Measurements from ENCODE around the gene ABL2. TPM values are rescaled to one million over a fixed set of nuclear protein-coding genes. Genes with fewer than 3 reads are reported as not detected.

Gene ABL2
- total RNA-seq, 1 donor from 2014 or later = 35.8 TPM

- TF ChIP-seq CTCF (IDR thresholded peaks at IDR 0.05; ENCODE audit: insufficient read depth, low read length, severe bottlenecking) = no peak
- FAIRE-seq = no peak
Observed at GRCh38 chr1:179077396-179077795, 152.1 kb downstream of the ABL2 start.

GRCh38 chr1:179066471-179066870, 163.0 kb downstream of the ABL2 start:
- DNase-seq (ENCODE audit: low read depth) (no peak), FAIRE-seq (no peak)
- Histone ChIP-seq H3K36me3 (ENCODE audit: control insufficient read depth, insufficient read depth, low read length) (peaks cover 13% of the 10 kb centered on the region), H3K27me3 (ENCODE audit: control insufficient read depth, insufficient read depth, low read length) (no peaks in the 10 kb centered on the region), H3K4me3 (ENCODE audit: low read depth, low read length) (no peak overlapping the region)
- no peak for TF ChIP-seq CTCF (IDR thresholded peaks at IDR 0.05; ENCODE audit: insufficient read depth, low read length, severe bottlenecking)

More at GRCh38 chr1:179077396-179077795, 152.1 kb downstream of the ABL2 start:
- DNase-seq (ENCODE audit: low read depth) = no peak
- Histone ChIP-seq H3K4me3 (ENCODE audit: low read depth, low read length) (no peak overlapping the region), H3K36me3 (ENCODE audit: control insufficient read depth, insufficient read depth, low read length) (no peaks in the 10 kb centered on the region), H3K27me3 (ENCODE audit: control insufficient read depth, insufficient read depth, low read length) (no peaks in the 10 kb centered on the region)

GRCh38 chr1:179061360-179062282, 167.9 kb downstream of the ABL2 start:
- no peak overlapping the region for H3K4me3 ChIP-seq (ENCODE audit: low read depth, low read length)
- H3K27me3 ChIP-seq (ENCODE audit: control insufficient read depth, insufficient read depth, low read length) = no peaks in the 10 kb centered on the region
- peaks cover 9% of the 10 kb centered on the region for H3K36me3 ChIP-seq (ENCODE audit: control insufficient read depth, insufficient read depth, low read length)
- FAIRE-seq (no peak), DNase-seq (ENCODE audit: low read depth) (no peak)
- TF ChIP-seq CTCF (IDR thresholded peaks at IDR 0.05; ENCODE audit: insufficient read depth, low read length, severe bottlenecking) = no peak

- DNase-seq (ENCODE audit: low read depth) = no peak
Observed at GRCh38 chr1:179058487-179059483, 170.7 kb downstream of the ABL2 start.

GRCh38 chr1:179055937-179056336, 173.5 kb downstream of the ABL2 start:
- TF ChIP-seq CTCF (IDR thresholded peaks at IDR 0.05; ENCODE audit: insufficient read depth, low read length, severe bottlenecking) = no peak
- no peak overlapping the region for H3K4me3 ChIP-seq (ENCODE audit: low read depth, low read length)
- DNase-seq (ENCODE audit: low read depth) (no peak), FAIRE-seq (no peak)
- H3K36me3 ChIP-seq (ENCODE audit: control insufficient read depth, insufficient read depth, low read length) = no peaks in the 10 kb centered on the region
- H3K27me3 ChIP-seq (ENCODE audit: control insufficient read depth, insufficient read depth, low read length) = no peaks in the 10 kb centered on the region

More at GRCh38 chr1:179058487-179059483, 170.7 kb downstream of the ABL2 start:
- TF ChIP-seq CTCF (IDR thresholded peaks at IDR 0.05; ENCODE audit: insufficient read depth, low read length, severe bottlenecking) = no peak
- no peak for FAIRE-seq
- no peak overlapping the region for H3K4me3 ChIP-seq (ENCODE audit: low read depth, low read length)
- H3K27me3 ChIP-seq (ENCODE audit: control insufficient read depth, insufficient read depth, low read length) = no peaks in the 10 kb centered on the region
- H3K36me3 ChIP-seq (ENCODE audit: control insufficient read depth, insufficient read depth, low read length) = no peaks in the 10 kb centered on the region
